GM12872 (cell line): ENCODE data around the gene METTL26.
A peak's percentile ranks its signal among the peaks of the same experiment; 100 is the strongest.

ENCODE experiments used
- TF ChIP-seq, protein P1 (sequence below): IDR thresholded peaks from 3 replicates; pipeline ENCODE4 v1.5.1; 2011; ENCODE audit warnings: low read depth, mild to moderate bottlenecking, low read length, moderate library complexity; ENCODE audit not compliant: insufficient read depth

METTL26 gene

DNA sequence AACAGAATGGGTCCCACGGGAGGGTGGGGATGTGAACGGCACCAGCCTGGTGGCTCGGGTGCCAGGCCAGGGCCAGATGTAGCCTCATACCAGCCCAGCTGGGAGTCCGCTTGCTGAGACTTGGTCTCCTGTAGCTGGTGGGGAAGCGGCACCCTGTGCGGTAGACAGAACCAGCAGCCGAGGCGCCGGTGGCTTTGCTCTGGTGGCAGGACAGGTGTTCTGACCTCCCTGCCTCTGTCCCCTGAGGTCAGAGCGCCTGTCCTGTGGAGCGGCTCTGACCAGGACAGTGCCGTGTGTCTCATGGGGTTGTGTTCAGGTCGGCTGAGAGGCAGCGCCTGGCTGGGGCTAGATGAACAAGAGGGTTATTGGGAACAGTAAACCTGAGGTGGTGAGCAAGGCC lies 26.1 kb downstream of the METTL26 start:
- TF ChIP-seq, protein P1, sequence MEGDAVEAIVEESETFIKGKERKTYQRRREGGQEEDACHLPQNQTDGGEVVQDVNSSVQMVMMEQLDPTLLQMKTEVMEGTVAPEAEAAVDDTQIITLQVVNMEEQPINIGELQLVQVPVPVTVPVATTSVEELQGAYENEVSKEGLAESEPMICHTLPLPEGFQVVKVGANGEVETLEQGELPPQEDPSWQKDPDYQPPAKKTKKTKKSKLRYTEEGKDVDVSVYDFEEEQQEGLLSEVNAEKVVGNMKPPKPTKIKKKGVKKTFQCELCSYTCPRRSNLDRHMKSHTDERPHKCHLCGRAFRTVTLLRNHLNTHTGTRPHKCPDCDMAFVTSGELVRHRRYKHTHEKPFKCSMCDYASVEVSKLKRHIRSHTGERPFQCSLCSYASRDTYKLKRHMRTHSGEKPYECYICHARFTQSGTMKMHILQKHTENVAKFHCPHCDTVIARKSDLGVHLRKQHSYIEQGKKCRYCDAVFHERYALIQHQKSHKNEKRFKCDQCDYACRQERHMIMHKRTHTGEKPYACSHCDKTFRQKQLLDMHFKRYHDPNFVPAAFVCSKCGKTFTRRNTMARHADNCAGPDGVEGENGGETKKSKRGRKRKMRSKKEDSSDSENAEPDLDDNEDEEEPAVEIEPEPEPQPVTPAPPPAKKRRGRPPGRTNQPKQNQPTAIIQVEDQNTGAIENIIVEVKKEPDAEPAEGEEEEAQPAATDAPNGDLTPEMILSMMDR = no peak

DNA sequence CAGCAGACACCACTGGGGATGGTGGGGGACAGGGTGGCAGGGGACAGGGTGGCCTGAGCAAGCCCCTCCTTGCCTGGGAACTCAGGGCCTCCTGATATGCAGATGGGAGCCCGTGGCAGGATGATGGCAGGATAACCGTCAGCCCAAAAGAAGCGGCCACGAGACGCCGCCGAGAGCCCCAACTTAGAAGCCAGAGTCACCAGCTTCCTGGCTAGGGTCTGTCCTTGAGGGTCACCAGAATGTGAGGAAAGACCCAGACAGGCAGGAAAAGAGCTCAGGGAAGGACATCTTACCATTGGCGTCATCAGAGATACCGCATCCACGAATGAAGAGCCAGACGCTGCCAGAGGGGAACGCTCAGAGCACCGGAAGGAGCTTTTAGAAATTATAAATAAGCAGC lies 26.8 kb downstream of the METTL26 start:
- TF ChIP-seq, protein P1 = no peak

DNA sequence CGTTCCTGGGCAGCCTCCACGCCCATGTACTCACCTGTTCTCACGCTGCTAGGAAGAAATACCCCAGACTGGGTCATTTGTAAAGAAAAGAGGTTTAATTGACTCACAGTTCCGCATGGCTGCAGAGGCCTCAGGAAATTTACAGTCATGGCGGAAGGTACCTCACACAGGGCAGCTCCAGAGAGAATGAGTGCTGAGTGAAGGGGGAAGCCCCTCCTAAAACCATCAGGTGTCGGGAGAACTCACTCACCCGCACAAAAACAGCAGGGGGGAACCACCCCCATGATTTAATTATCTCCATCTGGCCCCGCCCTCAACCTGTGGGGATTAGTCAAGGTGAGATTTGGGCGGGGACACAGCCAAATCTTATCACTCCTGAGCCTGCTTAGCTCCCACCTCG lies 28.1 kb downstream of the METTL26 start:
- TF ChIP-seq, protein P1 = no peak

DNA sequence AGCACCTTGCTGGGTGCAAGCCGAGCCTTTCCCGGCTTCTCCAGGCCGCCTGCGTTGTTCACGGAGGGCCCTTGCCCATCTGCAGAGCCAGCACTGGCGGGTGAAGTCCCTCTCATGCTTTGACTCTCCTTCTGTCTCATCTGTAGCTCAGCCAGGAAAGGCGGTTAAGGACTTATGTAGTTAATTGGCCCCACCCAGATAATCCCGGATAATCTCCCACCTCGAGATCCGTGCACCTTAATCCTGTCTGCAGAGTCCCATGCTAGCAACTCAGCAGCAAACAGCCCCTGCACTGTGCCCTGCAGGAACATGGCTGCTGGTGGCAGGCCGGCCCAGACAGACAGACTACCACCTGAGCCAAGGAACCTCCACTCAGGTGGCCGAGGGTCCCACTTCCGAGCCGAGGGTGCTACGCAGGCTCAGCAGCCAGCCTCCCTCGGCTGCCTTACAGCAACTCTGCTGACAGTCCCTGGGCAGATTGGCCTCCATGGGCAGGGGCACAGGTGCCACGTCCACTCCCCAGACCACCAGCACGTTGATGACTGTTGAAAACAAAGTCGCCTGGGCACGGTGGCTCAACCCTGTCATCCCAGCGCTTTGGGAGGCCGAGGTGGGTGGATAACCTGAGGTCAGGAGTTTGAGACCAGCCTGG lies 29.3 kb downstream of the METTL26 start:
- TF ChIP-seq, protein P1 = no peak

DNA sequence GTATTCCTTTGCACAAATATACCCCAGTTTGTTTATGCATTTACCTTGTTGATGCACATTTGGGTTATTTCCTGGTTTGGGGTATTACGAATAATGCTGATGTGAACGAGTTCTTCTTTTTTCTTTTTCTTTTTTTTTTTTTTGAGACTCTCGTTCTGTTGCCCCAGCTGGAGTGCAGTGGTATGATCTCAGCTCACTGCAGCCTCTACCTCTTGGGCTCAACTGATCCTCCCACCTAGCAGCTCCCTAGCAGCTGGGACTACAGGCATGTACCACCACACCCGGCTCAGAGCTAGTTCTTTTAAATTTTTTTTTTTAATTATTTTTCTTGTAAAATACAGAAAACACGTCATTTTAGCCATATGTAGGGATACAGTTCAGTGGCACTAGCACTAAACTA lies 32.2 kb downstream of the METTL26 start:
- TF ChIP-seq, protein P1 = no peak

DNA sequence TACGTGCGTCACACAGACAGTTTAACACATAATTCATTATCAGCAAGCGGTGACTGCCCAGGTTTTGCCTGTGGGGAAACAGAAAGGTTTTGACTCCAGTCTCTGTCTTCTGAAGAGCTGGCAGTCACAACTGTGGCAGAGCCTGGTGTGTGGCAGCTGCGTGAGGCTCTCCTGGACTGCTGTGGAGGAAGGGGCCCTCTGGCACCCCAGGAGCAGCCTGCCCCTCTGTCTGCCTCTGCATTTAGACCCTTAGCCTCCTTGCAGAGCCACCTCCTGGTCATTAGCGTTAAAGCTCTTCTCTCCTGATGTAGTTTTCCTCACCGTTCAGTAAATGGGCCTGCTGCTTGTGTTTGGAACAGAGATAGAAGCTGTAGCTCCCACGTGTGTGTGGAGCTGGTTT lies 35.3 kb downstream of the METTL26 start:
- TF ChIP-seq, protein P1 = peak; percentile 38

DNA sequence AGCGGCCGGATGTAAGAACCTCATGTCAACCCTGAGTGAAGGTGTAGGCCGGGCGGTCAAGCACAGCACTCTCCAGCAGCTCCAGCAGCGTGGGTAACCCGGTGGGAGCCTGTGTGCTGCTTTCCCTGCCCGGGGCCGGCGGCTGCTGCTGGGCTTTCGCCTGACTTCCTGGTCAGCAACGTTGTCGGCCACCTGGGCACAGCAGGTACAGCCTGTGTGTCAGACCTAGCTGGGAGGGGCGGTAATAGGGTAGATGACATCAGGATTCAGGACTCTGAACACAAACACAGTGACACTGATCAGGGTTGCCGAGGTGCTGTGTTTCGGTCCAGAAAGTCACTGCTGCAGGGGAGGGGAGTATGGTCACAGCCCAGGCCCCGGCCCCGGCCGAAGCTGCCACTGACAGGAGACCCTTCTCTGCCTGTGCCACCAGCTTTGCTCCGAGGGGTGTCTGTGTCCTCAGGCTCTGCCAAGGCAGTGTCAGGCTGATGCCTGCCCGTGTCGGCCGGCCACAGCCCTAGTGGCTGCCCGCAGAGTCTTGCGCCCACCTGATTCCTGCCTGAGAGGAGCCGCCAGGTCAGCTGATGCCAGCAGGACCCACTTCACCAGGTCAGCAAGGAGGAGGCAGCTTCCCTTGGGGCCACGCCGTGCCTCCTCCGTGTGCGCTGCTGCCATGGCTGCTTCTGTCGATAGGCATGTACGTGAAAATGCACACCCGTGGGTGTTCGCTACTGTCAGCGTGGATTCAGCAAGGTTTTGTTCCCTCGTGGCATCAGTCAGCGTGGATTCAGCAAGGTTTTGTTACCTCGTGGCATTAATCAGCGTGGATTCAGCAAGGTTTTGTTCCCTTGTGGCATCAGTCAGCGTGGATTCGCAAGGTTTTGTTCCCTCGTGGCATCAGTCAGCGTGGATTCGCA lies 37.0 kb downstream of the METTL26 start:
- TF ChIP-seq, protein P1 = no peak
